GM23338 (cell line): ENCODE measurements around the gene KIT. TPM values are rescaled to one million over a fixed set of nuclear protein-coding genes. Genes with fewer than 3 reads are reported as not detected.

ENCODE experiments used
- ATAC-seq: fragments of 200-7000 bp; cut with Tn5 transposase; 3 replicates; pipeline ENCODE4 v1.9.1; 2020
- DNase-seq: peaks from one replicate; pipeline ENCODE4 v3.0.0-alpha.2; 2015; ENCODE audit warnings: low spot score
- H2AFZ ChIP-seq: fragments of 200-600 bp; sonication (generic); 2 replicates; pipeline ENCODE4 v1.8.0; 2016; ENCODE audit warnings: antibody characterized with exemption, mild to moderate bottlenecking, moderate library complexity
- H3F3A ChIP-seq: fragments of 200-600 bp; sonication (generic); replicated peaks from 2 replicates; pipeline ENCODE4 v1.8.0; 2017; ENCODE audit warnings: antibody characterized with exemption, mixed run types, low read depth
- H3K27ac ChIP-seq: fragments of 200-600 bp; sonication (generic); 2 replicates; pipeline ENCODE4 v1.6.1; 2016; ENCODE audit warnings: low read depth
- H3K27me3 ChIP-seq: fragments of 200-600 bp; sonication (generic); 2 replicates; pipeline ENCODE4 v1.8.0; 2016; ENCODE audit warnings: mild to moderate bottlenecking, mixed run types, moderate library complexity; ENCODE audit not compliant: insufficient read depth
- H3K36me3 ChIP-seq: fragments of 200-600 bp; sonication (generic); 2 replicates; pipeline ENCODE4 v1.8.0; 2016; ENCODE audit warnings: mild to moderate bottlenecking; ENCODE audit not compliant: insufficient read depth
- H3K4me1 ChIP-seq: fragments of 200-600 bp; sonication (generic); 2 replicates; pipeline ENCODE4 v1.8.0; 2016; ENCODE audit warnings: mild to moderate bottlenecking, moderate library complexity; ENCODE audit not compliant: insufficient read depth
- H3K4me2 ChIP-seq: fragments of 200-600 bp; sonication (generic); 2 replicates; pipeline ENCODE4 v1.7.1; 2017; ENCODE audit warnings: mixed run types
- H3K4me3 ChIP-seq: fragments of 200-600 bp; sonication (generic); 2 replicates; pipeline ENCODE4 v1.6.1; 2016; ENCODE audit warnings: mixed run types
- H3K79me2 ChIP-seq: fragments of 200-600 bp; sonication (generic); replicated peaks from 2 replicates; pipeline ENCODE4 v1.8.0; 2017; ENCODE audit warnings: mild to moderate bottlenecking; ENCODE audit not compliant: insufficient read depth
- H3K9me2 ChIP-seq: fragments of 200-600 bp; sonication (generic); 2 replicates; pipeline ENCODE4 v1.8.0; 2017; ENCODE audit not compliant: insufficient read depth
- H4K20me1 ChIP-seq: fragments of 200-600 bp; sonication (generic); replicated peaks from 2 replicates; pipeline ENCODE4 v1.8.0; 2017; ENCODE audit warnings: mild to moderate bottlenecking; ENCODE audit not compliant: insufficient read depth
- H3K27ac Mint-ChIP-seq: 2 replicates; pipeline ENCODE4 v1.8.0; 2020; ENCODE audit warnings: inconsistent platforms, mild to moderate bottlenecking, moderate library complexity, mixed read lengths
- H3K27me3 Mint-ChIP-seq: 3 replicates; pipeline ENCODE4 v1.8.0; 2022; ENCODE audit warnings: low read depth, mild to moderate bottlenecking, moderate library complexity, mixed read lengths, inconsistent platforms; ENCODE audit not compliant: insufficient read depth, poor library complexity
- H3K36me3 Mint-ChIP-seq: 3 replicates; pipeline ENCODE4 v1.8.0; 2021; ENCODE audit warnings: low read depth, mild to moderate bottlenecking, inconsistent platforms, moderate library complexity, mixed read lengths
- H3K4me1 Mint-ChIP-seq: 3 replicates; pipeline ENCODE4 v1.8.0; 2020; ENCODE audit warnings: mild to moderate bottlenecking, inconsistent platforms, mixed read lengths
- H3K4me3 Mint-ChIP-seq: 3 replicates; pipeline ENCODE4 v1.8.0; 2021; ENCODE audit warnings: moderate library complexity, mild to moderate bottlenecking, inconsistent platforms, mixed read lengths
- H3K9me3 Mint-ChIP-seq: 3 replicates; pipeline ENCODE4 v1.8.0; 2020; ENCODE audit warnings: moderate library complexity, mild to moderate bottlenecking, inconsistent platforms, mixed read lengths
- CREB1 ChIP-seq: fragments of 250-450 bp; sonication (Bioruptor Pico); IDR thresholded peaks from 2 replicates; pipeline ENCODE4 v1.5.0; 2020; ENCODE audit warnings: low read depth, mild to moderate bottlenecking, moderate library complexity
- ETS1 ChIP-seq: IDR thresholded peaks from 2 replicates; pipeline ENCODE4 v1.6.1; 2016; ENCODE audit warnings: antibody characterized with exemption
- EZH2 ChIP-seq: fragments of 200-600 bp; sonication (generic); IDR thresholded peaks from one replicate; pipeline ENCODE4 v1.8.0; 2017; ENCODE audit warnings: antibody characterized with exemption, mild to moderate bottlenecking, low read depth; ENCODE audit not compliant: unreplicated experiment
- EZH2phosphoT487 ChIP-seq: fragments of 200-600 bp; sonication (generic); IDR thresholded peaks from one replicate; pipeline ENCODE4 v1.8.1; 2018; ENCODE audit warnings: antibody characterized with exemption; ENCODE audit not compliant: unreplicated experiment
- JUNB ChIP-seq: IDR thresholded peaks from one replicate; pipeline ENCODE4 v1.6.1; 2016; ENCODE audit warnings: antibody characterized with exemption; ENCODE audit not compliant: unreplicated experiment
- NANOG ChIP-seq: IDR thresholded peaks from 2 replicates; pipeline ENCODE4 v1.6.1; 2016; ENCODE audit warnings: antibody characterized with exemption, borderline replicate concordance
- POLR2AphosphoS5 ChIP-seq: IDR thresholded peaks from 2 replicates; pipeline ENCODE4 v1.6.1; 2016; ENCODE audit warnings: antibody characterized with exemption, low read depth
- STAT1 ChIP-seq: IDR thresholded peaks from one replicate; pipeline ENCODE4 v1.6.1; 2016; ENCODE audit warnings: antibody characterized with exemption; ENCODE audit not compliant: unreplicated experiment
- ZNF114 ChIP-seq: fragments of 250-450 bp; sonication (Bioruptor Pico); IDR thresholded peaks from 2 replicates; pipeline ENCODE4 v1.5.0; 2020; ENCODE audit warnings: mild to moderate bottlenecking, moderate library complexity
- ZNF331 ChIP-seq: fragments of 250-450 bp; sonication (Bioruptor Pico); IDR thresholded peaks from 2 replicates; pipeline ENCODE4 v1.5.0; 2020; ENCODE audit warnings: low read depth, mild to moderate bottlenecking, moderate library complexity
- polyA plus RNA-seq: library from polyadenylated mRNA; unstranded; fragments of >200 nt; fragmentation: Nextera tagmentation; extraction: Ambion mirVana; gene quantifications from 2 replicates; pipeline ENCODE4 v1.2.1, GENCODE V29; 2016
- total RNA-seq: library from RNA; depleted of rRNA; stranded (reverse); fragments of >200 nt; shearing (Covaris generic); gene quantifications from 2 replicates; pipeline ENCODE4 v1.2.3, GENCODE V29; 2014
- TF ChIP-seq, protein P1 (sequence below): IDR thresholded peaks from one replicate; pipeline ENCODE4 v1.6.1; 2018; ENCODE audit warnings: antibody characterized with exemption; ENCODE audit not compliant: unreplicated experiment
- TF ChIP-seq, protein P2 (sequence below), 2 experiments: fragments of 200-600 bp in 1 of 2; sonication (generic) in 1 of 2; conservative IDR thresholded peaks; 2 replicates each; pipeline versions ENCODE4 v1.5.1 to v1.6.1; 2016 to 2017; ENCODE audit warnings: antibody characterized with exemption in 2 of 2, low read depth in 2 of 2, mild to moderate bottlenecking in 2 of 2, moderate library complexity in 1 of 2
- TF ChIP-seq, protein P3 (sequence below): fragments of 250-450 bp; sonication (Bioruptor Pico); IDR thresholded peaks from 2 replicates; pipeline ENCODE4 v1.5.0; 2020; ENCODE audit warnings: mild to moderate bottlenecking, moderate library complexity

The KIT gene
- total and polyA plus RNA-seq, 2 experiments from 2014 or later, result 9.0 to 28.4 TPM

- H3F3A ChIP-seq, result no peaks in the 10 kb centered on the region
- ATAC-seq, result no peak
- TF ChIP-seq STAT1, result no peak
- TF ChIP-seq EZH2, result no peak
- no peak for TF ChIP-seq NANOG
- TF ChIP-seq, protein P1, sequence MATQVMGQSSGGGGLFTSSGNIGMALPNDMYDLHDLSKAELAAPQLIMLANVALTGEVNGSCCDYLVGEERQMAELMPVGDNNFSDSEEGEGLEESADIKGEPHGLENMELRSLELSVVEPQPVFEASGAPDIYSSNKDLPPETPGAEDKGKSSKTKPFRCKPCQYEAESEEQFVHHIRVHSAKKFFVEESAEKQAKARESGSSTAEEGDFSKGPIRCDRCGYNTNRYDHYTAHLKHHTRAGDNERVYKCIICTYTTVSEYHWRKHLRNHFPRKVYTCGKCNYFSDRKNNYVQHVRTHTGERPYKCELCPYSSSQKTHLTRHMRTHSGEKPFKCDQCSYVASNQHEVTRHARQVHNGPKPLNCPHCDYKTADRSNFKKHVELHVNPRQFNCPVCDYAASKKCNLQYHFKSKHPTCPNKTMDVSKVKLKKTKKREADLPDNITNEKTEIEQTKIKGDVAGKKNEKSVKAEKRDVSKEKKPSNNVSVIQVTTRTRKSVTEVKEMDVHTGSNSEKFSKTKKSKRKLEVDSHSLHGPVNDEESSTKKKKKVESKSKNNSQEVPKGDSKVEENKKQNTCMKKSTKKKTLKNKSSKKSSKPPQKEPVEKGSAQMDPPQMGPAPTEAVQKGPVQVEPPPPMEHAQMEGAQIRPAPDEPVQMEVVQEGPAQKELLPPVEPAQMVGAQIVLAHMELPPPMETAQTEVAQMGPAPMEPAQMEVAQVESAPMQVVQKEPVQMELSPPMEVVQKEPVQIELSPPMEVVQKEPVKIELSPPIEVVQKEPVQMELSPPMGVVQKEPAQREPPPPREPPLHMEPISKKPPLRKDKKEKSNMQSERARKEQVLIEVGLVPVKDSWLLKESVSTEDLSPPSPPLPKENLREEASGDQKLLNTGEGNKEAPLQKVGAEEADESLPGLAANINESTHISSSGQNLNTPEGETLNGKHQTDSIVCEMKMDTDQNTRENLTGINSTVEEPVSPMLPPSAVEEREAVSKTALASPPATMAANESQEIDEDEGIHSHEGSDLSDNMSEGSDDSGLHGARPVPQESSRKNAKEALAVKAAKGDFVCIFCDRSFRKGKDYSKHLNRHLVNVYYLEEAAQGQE, result no peak
- no peak for TF ChIP-seq EZH2phosphoT487
- no peak for TF ChIP-seq ETS1
- no peak for TF ChIP-seq JUNB
- TF ChIP-seq, protein P2, sequence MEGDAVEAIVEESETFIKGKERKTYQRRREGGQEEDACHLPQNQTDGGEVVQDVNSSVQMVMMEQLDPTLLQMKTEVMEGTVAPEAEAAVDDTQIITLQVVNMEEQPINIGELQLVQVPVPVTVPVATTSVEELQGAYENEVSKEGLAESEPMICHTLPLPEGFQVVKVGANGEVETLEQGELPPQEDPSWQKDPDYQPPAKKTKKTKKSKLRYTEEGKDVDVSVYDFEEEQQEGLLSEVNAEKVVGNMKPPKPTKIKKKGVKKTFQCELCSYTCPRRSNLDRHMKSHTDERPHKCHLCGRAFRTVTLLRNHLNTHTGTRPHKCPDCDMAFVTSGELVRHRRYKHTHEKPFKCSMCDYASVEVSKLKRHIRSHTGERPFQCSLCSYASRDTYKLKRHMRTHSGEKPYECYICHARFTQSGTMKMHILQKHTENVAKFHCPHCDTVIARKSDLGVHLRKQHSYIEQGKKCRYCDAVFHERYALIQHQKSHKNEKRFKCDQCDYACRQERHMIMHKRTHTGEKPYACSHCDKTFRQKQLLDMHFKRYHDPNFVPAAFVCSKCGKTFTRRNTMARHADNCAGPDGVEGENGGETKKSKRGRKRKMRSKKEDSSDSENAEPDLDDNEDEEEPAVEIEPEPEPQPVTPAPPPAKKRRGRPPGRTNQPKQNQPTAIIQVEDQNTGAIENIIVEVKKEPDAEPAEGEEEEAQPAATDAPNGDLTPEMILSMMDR (conservative IDR thresholded peaks at IDR 0.05; ENCODE audit: low read depth in 2 of 2), result no peak
- no peak for TF ChIP-seq CREB1 (CRISPR knock-in tag)
- no peak for TF ChIP-seq ZNF331 (CRISPR knock-in tag)
- TF ChIP-seq POLR2AphosphoS5, result no peak
- no peak for TF ChIP-seq ZNF114 (CRISPR knock-in tag)
- TF ChIP-seq, protein P3, sequence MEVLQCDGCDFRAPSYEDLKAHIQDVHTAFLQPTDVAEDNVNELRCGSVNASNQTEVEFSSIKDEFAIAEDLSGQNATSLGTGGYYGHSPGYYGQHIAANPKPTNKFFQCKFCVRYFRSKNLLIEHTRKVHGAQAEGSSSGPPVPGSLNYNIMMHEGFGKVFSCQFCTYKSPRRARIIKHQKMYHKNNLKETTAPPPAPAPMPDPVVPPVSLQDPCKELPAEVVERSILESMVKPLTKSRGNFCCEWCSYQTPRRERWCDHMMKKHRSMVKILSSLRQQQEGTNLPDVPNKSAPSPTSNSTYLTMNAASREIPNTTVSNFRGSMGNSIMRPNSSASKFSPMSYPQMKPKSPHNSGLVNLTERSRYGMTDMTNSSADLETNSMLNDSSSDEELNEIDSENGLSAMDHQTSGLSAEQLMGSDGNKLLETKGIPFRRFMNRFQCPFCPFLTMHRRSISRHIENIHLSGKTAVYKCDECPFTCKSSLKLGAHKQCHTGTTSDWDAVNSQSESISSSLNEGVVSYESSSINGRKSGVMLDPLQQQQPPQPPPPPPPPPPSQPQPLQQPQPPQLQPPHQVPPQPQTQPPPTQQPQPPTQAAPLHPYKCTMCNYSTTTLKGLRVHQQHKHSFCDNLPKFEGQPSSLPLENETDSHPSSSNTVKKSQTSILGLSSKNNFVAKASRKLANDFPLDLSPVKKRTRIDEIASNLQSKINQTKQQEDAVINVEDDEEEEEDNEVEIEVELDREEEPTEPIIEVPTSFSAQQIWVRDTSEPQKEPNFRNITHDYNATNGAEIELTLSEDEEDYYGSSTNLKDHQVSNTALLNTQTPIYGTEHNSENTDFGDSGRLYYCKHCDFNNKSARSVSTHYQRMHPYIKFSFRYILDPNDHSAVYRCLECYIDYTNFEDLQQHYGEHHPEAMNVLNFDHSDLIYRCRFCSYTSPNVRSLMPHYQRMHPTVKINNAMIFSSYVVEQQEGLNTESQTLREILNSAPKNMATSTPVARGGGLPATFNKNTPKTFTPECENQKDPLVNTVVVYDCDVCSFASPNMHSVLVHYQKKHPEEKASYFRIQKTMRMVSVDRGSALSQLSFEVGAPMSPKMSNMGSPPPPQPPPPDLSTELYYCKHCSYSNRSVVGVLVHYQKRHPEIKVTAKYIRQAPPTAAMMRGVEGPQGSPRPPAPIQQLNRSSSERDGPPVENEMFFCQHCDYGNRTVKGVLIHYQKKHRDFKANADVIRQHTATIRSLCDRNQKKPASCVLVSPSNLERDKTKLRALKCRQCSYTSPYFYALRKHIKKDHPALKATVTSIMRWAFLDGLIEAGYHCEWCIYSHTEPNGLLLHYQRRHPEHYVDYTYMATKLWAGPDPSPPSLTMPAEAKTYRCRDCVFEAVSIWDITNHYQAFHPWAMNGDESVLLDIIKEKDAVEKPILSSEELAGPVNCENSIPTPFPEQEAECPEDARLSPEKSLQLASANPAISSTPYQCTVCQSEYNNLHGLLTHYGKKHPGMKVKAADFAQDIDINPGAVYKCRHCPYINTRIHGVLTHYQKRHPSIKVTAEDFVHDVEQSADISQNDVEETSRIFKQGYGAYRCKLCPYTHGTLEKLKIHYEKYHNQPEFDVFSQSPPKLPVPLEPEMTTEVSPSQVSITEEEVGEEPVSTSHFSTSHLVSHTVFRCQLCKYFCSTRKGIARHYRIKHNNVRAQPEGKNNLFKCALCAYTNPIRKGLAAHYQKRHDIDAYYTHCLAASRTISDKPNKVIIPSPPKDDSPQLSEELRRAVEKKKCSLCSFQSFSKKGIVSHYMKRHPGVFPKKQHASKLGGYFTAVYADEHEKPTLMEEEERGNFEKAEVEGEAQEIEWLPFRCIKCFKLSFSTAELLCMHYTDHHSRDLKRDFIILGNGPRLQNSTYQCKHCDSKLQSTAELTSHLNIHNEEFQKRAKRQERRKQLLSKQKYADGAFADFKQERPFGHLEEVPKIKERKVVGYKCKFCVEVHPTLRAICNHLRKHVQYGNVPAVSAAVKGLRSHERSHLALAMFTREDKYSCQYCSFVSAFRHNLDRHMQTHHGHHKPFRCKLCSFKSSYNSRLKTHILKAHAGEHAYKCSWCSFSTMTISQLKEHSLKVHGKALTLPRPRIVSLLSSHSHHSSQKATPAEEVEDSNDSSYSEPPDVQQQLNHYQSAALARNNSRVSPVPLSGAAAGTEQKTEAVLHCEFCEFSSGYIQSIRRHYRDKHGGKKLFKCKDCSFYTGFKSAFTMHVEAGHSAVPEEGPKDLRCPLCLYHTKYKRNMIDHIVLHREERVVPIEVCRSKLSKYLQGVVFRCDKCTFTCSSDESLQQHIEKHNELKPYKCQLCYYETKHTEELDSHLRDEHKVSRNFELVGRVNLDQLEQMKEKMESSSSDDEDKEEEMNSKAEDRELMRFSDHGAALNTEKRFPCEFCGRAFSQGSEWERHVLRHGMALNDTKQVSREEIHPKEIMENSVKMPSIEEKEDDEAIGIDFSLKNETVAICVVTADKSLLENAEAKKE (CRISPR knock-in tag), result no peak
- H4K20me1 ChIP-seq, result no peaks in the 10 kb centered on the region; the same call in 1 of the 2 replicates
- no peak overlapping the region for H3K4me2 ChIP-seq
- H3K9me2 ChIP-seq, result no peaks in the 10 kb centered on the region
- H3K4me3 ChIP-seq, result no peak overlapping the region
- no peaks in the 10 kb centered on the region for H3K79me2 ChIP-seq
- peaks cover 8% of the 10 kb centered on the region; the same call in 1 of the 2 replicates for H3K4me1 ChIP-seq
- H2AFZ ChIP-seq, result no peak overlapping the region
- Mint-ChIP-seq H3K4me3 (no peak overlapping the region), H3K36me3 (peaks cover 7% of the 10 kb centered on the region), H3K9me3 (no peaks in the 10 kb centered on the region), H3K27ac (no peak overlapping the region), H3K4me1 (peaks cover 13% of the 10 kb centered on the region; the same call in 2 of the 3 replicates), H3K27me3 (no peaks in the 10 kb centered on the region)
- H3K27ac ChIP-seq, result no peak overlapping the region
- DNase-seq, result no peak
- H3K27me3 ChIP-seq, result no peaks in the 10 kb centered on the region
- no peaks in the 10 kb centered on the region for H3K36me3 ChIP-seq
Measured at GRCh38 chr4:54714631-54715030, 56.9 kb downstream of the KIT start.
